Activated T-helper 17 cell treated with anti-CD3 and anti-CD28 coated beads, Interleukin-2, amount 50 U/mL, for 72 hours (primary cell): ENCODE data around the gene FAM241A. TPM values are rescaled to one million over a fixed set of nuclear protein-coding genes. Genes with fewer than 3 reads are reported as not detected.
"Not testable (repeated sequence)": the region's sequence is repeated elsewhere in the genome, so short reads cannot be mapped to it uniquely, and the experiment has no call there.

Experiments used
- ATAC-seq: fragments of 150-1000 bp; cut with Tn5 transposase; replicated peaks from 2 replicates; pipeline ENCODE4 v1.10.0; 2021; ENCODE audit warnings: mild to moderate bottlenecking, moderate library complexity
- H3K27ac Mint-ChIP-seq: one replicate; pipeline ENCODE4 v1.8.0; 2022; ENCODE audit warnings: mixed read lengths
- H3K27me3 Mint-ChIP-seq: one replicate; pipeline ENCODE4 v1.8.0; 2022; ENCODE audit warnings: mixed read lengths
- H3K36me3 Mint-ChIP-seq: one replicate; pipeline ENCODE4 v1.8.0; 2022; ENCODE audit warnings: low read depth, mild to moderate bottlenecking, mixed read lengths
- H3K4me1 Mint-ChIP-seq: one replicate; pipeline ENCODE4 v1.8.0; 2022; ENCODE audit warnings: mixed read lengths
- H3K4me3 Mint-ChIP-seq: one replicate; pipeline ENCODE4 v1.8.0; 2022; ENCODE audit warnings: mild to moderate bottlenecking, mixed read lengths
- H3K9me3 Mint-ChIP-seq: one replicate; pipeline ENCODE4 v1.8.0; 2022; ENCODE audit warnings: mixed read lengths
- total RNA-seq, 2 donors: library from RNA; stranded (reverse); gene quantifications; one replicate each; pipeline ENCODE4 v1.2.3, GENCODE V29; 2022

FAM241A gene
- total RNA-seq, 2 donors from 2014 or later = 3.0 to 3.8 TPM

GRCh38 chr4:112145790-112146501 lies 692 bp downstream of the FAM241A start:
- peaks cover 30% of the 10 kb centered on the region for H3K36me3 Mint-ChIP-seq
- peak; percentile 82 for ATAC-seq
- peaks cover 33% of the 10 kb centered on the region for H3K4me1 Mint-ChIP-seq
- H3K9me3 Mint-ChIP-seq = no peaks in the 10 kb centered on the region
- H3K27me3 Mint-ChIP-seq = no peaks in the 10 kb centered on the region
- H3K27ac Mint-ChIP-seq = peak overlapping the region; percentile 83
- H3K4me3 Mint-ChIP-seq = peak overlapping the region; percentile 90

- H3K4me1 Mint-ChIP-seq = peaks cover 37% of the 10 kb centered on the region
- H3K27ac Mint-ChIP-seq = peak overlapping the region; percentile 83
- ATAC-seq = no peak
- no peaks in the 10 kb centered on the region for H3K27me3 Mint-ChIP-seq
- peak overlapping the region; percentile 90 for H3K4me3 Mint-ChIP-seq
- no peaks in the 10 kb centered on the region for H3K9me3 Mint-ChIP-seq
- peaks cover 36% of the 10 kb centered on the region for H3K36me3 Mint-ChIP-seq
Measured at GRCh38 chr4:112146502-112146813, 1.2 kb downstream of the FAM241A start.

- H3K27ac Mint-ChIP-seq = no peak overlapping the region
- peak overlapping the region; percentile 90 for H3K4me3 Mint-ChIP-seq
- H3K4me1 Mint-ChIP-seq = peaks cover 43% of the 10 kb centered on the region
- H3K9me3 Mint-ChIP-seq = no peaks in the 10 kb centered on the region
- H3K36me3 Mint-ChIP-seq = peaks cover 36% of the 10 kb centered on the region
- no peak for ATAC-seq
- H3K27me3 Mint-ChIP-seq = no peaks in the 10 kb centered on the region
Measured at GRCh38 chr4:112147697-112148096, 2.4 kb downstream of the FAM241A start.

GRCh38 chr4:112150920-112151319 lies 5.7 kb downstream of the FAM241A start:
- ATAC-seq = no peak
- Mint-ChIP-seq H3K27ac (no peak overlapping the region), H3K4me1 (peaks cover 40% of the 10 kb centered on the region), H3K4me3 (peak overlapping the region; percentile 35), H3K27me3 (no peaks in the 10 kb centered on the region), H3K9me3 (no peaks in the 10 kb centered on the region), H3K36me3 (peaks cover 35% of the 10 kb centered on the region)

- no peaks in the 10 kb centered on the region for H3K27me3 Mint-ChIP-seq
- peak; percentile 63 for ATAC-seq
- peak overlapping the region; percentile 76 for H3K4me3 Mint-ChIP-seq
- H3K36me3 Mint-ChIP-seq = peaks cover 29% of the 10 kb centered on the region
- peak overlapping the region; percentile 61 for H3K27ac Mint-ChIP-seq
- H3K9me3 Mint-ChIP-seq = no peaks in the 10 kb centered on the region
- H3K4me1 Mint-ChIP-seq = peaks cover 40% of the 10 kb centered on the region
Measured at GRCh38 chr4:112152521-112152920, 7.3 kb downstream of the FAM241A start.

GRCh38 chr4:112153211-112153791 lies 8.0 kb downstream of the FAM241A start:
- Mint-ChIP-seq H3K27me3 (no peaks in the 10 kb centered on the region), H3K27ac (peak overlapping the region; percentile 61), H3K9me3 (no peaks in the 10 kb centered on the region), H3K4me1 (peaks cover 35% of the 10 kb centered on the region), H3K4me3 (peak overlapping the region; percentile 76), H3K36me3 (peaks cover 22% of the 10 kb centered on the region)
- peak; percentile 53 for ATAC-seq

- ATAC-seq = no peak
Measured at GRCh38 chr4:112156112-112156511, 10.9 kb downstream of the FAM241A start.

GRCh38 chr4:112156553-112156952 lies 11.3 kb downstream of the FAM241A start:
- Mint-ChIP-seq H3K36me3 (peaks cover 21% of the 10 kb centered on the region), H3K27ac (no peak overlapping the region), H3K4me3 (peak overlapping the region; percentile 16), H3K9me3 (peaks cover 7% of the 10 kb centered on the region), H3K4me1 (peaks cover 41% of the 10 kb centered on the region), H3K27me3 (no peaks in the 10 kb centered on the region)
- no peak for ATAC-seq

More at GRCh38 chr4:112156112-112156511, 10.9 kb downstream of the FAM241A start:
- H3K27ac Mint-ChIP-seq = no peak overlapping the region
- peaks cover 43% of the 10 kb centered on the region for H3K4me1 Mint-ChIP-seq
- H3K36me3 Mint-ChIP-seq = peaks cover 24% of the 10 kb centered on the region
- H3K9me3 Mint-ChIP-seq = peaks cover 5% of the 10 kb centered on the region
- H3K4me3 Mint-ChIP-seq = peak overlapping the region; percentile 16
- no peaks in the 10 kb centered on the region for H3K27me3 Mint-ChIP-seq

- not testable (repeated sequence) for H3K27ac Mint-ChIP-seq, H3K27me3 Mint-ChIP-seq, ATAC-seq, H3K4me3 Mint-ChIP-seq, H3K9me3 Mint-ChIP-seq
- Mint-ChIP-seq H3K4me1 (peaks cover 20% of the 10 kb centered on the region), H3K36me3 (peaks cover 10% of the 10 kb centered on the region)
Measured at GRCh38 chr4:112163706-112164105, 18.5 kb downstream of the FAM241A start.

- no peaks in the 10 kb centered on the region for H3K9me3 Mint-ChIP-seq
- peak overlapping the region; percentile 17 for H3K4me3 Mint-ChIP-seq
- H3K36me3 Mint-ChIP-seq = no peaks in the 10 kb centered on the region
- H3K27me3 Mint-ChIP-seq = no peaks in the 10 kb centered on the region
- peak overlapping the region; percentile 20 for H3K27ac Mint-ChIP-seq
- H3K4me1 Mint-ChIP-seq = peaks cover 23% of the 10 kb centered on the region
- peak; percentile 83 for ATAC-seq
Measured at GRCh38 chr4:112167794-112168193, 22.5 kb downstream of the FAM241A start.

- no peak for ATAC-seq
- Mint-ChIP-seq H3K36me3 (peaks cover 9% of the 10 kb centered on the region), H3K4me3 (no peak overlapping the region), H3K4me1 (peaks cover 29% of the 10 kb centered on the region), H3K9me3 (no peaks in the 10 kb centered on the region), H3K27me3 (no peaks in the 10 kb centered on the region), H3K27ac (no peak overlapping the region)
Measured at GRCh38 chr4:112168719-112169500, 23.7 kb downstream of the FAM241A start.

- Mint-ChIP-seq H3K9me3 (no peaks in the 10 kb centered on the region), H3K4me1 (peaks cover 30% of the 10 kb centered on the region), H3K36me3 (peaks cover 18% of the 10 kb centered on the region), H3K27ac (peak overlapping the region; percentile 73), H3K27me3 (no peaks in the 10 kb centered on the region), H3K4me3 (peak overlapping the region; percentile 43)
- ATAC-seq = peak; percentile 80
Measured at GRCh38 chr4:112170451-112170993, 25.3 kb downstream of the FAM241A start.

GRCh38 chr4:112171051-112171763 lies 26.0 kb downstream of the FAM241A start:
- not testable (repeated sequence) for H3K27me3 Mint-ChIP-seq, H3K9me3 Mint-ChIP-seq
- Mint-ChIP-seq H3K4me3 (peak overlapping the region; percentile 43), H3K27ac (peak overlapping the region; percentile 73), H3K4me1 (peaks cover 35% of the 10 kb centered on the region), H3K36me3 (peaks cover 18% of the 10 kb centered on the region)
- ATAC-seq = peak; percentile 22

- Mint-ChIP-seq H3K27me3 (no peaks in the 10 kb centered on the region), H3K4me3 (peak overlapping the region; percentile 8), H3K27ac (no peak overlapping the region), H3K36me3 (peaks cover 24% of the 10 kb centered on the region), H3K4me1 (peaks cover 42% of the 10 kb centered on the region), H3K9me3 (no peaks in the 10 kb centered on the region)
- peak; percentile 40 for ATAC-seq
Measured at GRCh38 chr4:112172180-112172579, 26.9 kb downstream of the FAM241A start.
